GM18907 (cell line): ENCODE data around the gene TNFSF15.

ENCODE experiments used
- ATAC-seq: cut with Tn5 transposase; IDR thresholded peaks from one replicate; pipeline ENCODE4 v1.9.1; 2021; ENCODE audit warnings: mild to moderate bottlenecking, moderate library complexity; ENCODE audit not compliant: unreplicated experiment

The TNFSF15 gene

DNA sequence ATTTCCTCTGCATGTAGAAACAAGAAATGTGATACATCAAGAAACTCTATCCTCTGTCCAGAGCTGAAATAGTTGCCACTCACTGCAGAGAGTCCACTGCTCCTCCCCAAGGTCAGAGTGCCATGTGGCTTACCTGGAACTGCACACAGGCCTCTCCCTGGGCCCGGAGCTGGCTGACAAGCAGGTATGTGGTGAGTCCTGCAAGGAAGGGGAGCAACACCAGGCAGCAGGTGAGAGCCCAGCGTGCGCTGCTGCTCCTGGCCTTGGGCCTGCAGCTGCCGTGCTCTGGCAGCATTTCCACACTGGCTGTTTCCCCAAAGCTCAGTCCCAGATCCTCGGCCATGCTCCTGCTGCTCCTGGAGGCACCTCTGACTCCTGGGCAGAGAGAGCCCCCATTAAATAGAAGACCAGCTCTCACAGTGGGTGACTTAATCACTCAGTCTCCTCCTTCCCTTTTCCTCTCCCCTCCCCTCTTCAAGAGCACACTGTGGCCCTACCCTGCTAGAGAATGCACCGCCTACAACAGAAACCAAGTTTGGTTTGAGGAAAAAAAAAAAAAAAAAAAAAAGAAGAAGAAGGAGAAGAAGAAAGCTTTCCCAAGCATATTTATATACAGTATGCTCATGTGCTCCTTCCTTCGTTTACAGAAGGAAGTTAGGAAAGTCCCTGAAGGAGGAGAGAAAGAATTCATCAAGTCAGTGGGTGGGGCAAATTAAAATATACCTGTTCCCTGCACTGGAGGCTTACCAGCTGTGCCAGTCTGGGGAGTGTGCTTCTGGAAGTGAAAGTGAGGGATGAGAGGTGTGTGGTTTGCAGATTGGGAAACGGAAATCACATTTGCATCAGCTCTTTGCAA is at the start of gene TNFSF15:
TSS of gene TNFSF15 (minus strand) at position 370 of the 856 bp plus-strand sequence. CDS start at position 343, 27 bp downstream.
- ATAC-seq = peak; percentile 95

DNA sequence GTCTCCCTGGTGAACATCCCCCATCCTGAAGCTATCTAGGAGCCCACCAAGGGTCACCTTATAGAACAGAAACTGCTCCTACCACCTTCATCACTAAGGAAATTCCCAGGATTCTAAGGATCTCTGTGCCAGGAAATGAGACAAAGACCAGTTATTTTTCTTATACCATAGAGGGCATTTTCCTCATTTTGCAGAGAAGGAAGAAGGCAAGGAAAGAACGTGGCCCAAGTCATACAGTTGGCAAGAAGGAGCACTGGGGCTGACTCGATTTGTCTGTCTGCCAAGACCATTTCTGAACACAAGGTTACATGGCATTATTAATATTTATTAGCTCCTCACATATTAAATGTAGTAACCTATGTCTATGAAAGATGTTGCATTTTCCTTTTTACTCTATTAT is 49.6 kb upstream of the TNFSF15 start:
- ATAC-seq = no peak

DNA sequence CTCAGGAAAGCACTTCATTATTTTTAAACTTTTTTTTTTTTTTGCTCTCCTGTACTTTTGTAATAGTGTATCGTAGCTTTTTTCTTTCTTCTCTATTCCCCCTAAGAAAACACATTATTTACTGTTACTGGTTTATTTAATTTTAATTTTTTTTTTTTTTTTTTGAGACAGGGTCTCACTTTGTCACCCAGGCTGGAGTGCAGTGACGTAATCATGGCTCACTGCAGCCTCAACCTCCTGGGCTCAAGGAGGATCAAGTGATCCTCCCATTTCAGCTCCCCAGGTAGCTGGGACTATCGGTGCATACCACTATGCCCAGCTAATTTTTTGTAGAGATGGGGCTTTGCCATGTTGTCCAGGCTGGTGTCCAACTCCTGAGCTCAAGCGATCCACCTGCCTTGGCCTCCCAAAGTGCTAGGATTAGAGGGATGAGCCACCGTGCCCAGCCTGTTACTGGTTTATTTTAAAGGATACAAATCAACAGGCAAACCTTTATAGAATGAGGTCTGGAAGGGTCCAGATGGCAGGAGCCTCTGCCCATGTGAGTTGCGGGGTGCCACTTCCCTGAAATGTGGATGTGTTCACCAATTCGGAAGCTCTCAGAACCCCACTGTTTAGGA is 49.0 kb upstream of the TNFSF15 start:
- no peak for ATAC-seq

DNA sequence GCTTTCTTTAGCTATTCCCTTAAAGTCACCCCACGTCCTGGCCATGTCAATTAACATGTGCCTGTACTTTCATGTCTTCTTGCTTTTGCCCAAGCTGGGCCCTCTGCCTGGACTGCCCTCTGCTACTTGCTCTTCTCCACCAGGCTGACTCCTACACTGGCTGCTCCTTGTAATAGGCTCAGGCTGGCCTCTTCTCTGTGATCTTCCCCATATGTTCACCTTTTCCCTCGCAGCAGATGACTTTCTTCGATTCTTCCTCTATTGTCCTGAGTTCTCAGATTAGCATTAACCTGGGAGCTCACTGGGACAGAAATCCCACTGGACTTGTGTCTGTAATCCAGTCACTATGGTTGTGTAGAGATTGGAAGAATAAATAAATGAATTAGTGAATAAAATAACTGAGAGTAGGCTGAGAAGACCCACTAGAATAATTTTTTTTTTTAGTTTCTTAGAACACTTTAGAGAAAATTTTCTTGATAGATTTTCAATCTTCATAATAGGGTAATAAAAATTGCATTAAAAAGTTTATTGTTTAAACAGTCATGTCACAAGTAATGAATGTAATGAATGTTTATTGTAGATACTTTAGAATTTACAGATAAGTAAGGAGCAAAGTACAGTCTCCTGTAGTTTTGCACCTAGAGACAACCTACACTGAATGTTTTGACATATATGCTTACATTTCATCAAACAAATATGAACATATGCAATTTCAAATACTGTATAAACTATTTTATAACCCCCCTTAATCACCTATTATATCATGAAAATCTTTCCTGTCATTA is 47.4 kb upstream of the TNFSF15 start:
- ATAC-seq = no peak

DNA sequence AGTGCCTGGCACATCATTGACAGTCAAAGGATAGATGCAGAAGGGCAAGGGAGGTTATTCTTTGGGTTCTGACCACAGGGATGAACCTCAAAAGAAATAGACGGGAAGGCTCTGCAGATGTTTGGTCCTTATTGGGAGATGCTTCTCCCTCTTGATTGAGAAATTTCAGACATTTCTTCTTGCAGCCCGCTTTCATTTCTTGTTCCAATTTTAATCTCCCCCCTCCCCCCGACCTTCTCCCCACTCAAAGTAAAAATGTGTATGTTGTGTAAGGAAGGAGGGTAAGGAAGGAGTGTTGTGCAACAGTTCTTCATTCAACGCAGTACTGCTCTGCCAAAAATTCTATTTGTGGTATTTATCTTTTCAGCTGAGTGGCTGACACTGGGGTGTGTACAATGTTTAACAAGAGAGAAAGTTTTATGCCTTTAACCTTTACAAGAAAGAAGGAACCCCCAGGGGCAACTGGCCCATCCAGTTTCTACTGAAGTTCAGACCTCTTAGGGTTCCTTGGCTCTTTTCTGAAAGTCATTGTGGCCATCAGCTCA is 46.3 kb upstream of the TNFSF15 start:
- ATAC-seq = no peak

DNA sequence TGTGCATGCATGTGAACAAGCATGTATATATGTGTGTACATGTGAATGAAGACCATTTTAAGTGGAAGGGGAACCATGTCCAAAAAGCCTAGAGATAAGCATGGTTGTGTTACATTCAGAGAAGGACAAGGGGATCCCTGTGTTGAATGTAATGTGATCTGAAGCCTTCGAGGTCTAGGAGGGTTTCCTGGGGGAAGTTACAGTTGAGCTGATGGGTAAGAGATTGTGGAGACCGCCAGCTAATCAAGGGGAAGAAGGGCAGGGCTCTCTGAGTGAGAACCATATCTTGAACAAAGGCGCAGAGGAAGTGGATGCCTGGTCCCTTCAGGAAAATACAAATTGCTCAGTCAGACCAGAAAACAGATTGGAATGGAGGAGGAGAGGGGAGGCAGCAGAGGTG is 45.5 kb upstream of the TNFSF15 start:
- ATAC-seq = no peak

DNA sequence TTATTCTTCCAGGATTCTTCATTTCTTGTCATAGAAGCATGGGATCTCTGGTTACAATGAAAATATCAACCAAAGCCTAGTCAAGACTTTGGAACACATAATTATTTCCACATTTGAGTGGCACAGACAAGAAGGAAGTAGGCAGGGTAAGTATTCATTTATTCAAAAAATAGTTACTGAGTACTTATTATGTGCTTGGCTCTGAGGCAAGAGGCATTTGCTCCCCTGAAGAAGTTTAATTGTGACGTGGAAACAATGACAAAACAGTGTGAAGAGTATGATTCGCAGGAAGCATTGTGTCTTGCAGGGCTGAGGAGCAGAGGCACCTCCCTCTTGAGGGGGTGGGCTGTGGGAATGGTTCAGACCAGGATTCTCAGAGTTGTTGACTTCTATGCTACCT is 45.0 kb upstream of the TNFSF15 start:
- no peak for ATAC-seq

DNA sequence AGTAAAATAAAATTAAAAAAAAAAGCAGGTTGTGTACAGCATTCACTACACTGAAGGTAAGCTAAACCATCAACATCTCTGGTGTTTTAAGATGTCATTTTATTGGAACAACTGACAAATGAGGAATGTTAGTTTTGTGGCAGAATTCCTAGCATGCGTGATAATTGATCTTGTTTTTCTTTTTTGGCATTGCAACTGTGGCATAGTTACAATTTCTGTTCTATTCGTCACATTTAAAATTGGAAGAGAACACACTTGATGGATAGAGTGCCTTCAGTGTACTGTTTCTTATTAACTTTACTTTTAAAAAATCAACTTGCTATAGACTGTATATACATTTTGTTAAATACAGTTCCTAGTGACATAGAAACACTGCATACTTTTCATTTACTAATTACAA is 43.6 kb upstream of the TNFSF15 start:
- ATAC-seq = no peak

DNA sequence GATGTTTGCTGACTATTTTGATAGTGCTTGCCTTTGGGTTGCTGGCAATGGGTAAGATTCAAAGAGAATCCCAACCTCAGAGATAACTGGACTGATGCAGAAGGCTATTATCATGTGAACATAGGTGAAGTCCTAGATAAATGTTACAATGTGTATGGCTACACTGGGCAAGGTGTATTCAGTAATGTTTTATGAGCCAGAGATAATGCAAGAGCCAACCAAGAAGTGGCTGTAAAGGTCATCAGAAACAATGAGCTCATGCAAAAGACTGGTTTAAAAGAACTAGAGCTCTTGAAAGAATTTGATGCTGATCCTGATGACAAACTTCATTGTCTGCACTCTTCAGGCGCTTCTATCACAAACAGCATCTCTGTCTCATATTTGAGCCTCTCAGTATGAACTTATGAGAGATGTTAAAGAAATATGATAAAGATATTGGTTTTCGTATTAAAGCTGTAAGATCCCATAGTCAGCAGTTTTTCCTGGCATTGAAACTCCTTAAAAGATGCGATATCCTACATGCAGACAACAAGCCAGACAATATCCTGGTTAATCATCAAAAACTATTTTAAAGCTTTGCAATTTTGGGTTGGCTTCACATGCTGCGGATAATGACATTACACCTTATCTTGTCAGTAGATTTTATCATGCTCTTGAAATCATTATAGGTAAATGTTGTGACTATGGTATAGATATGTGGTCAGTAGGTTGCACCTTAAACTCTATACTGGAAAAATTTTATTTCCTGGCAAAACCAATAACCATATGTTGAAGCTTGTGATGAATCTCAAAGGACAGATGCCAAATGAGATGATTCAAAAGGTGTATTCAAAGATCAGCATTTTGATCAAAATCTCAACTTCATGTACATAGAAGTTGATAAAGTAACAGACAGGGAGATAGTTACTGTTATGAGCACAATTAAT is 41.9 kb upstream of the TNFSF15 start:
- no peak for ATAC-seq

DNA sequence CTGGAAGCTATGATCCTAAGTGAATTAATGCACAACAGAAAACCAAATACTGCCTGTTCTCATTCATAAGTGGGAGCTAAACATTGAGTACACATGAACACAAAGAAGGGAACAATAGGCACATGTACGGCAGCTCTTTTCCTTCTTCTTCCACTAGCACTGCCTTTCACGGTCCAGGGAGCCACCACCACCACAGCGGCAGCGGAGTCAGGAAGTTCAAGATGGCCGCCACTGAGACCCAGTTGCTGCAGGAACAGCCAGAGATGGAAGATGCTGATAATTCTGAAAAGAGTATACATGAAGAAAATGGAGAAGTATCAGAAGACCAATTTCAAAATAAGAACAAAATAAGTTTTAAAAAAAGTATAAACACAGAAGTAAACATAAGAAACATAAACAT is 39.5 kb upstream of the TNFSF15 start:
- no peak for ATAC-seq

DNA sequence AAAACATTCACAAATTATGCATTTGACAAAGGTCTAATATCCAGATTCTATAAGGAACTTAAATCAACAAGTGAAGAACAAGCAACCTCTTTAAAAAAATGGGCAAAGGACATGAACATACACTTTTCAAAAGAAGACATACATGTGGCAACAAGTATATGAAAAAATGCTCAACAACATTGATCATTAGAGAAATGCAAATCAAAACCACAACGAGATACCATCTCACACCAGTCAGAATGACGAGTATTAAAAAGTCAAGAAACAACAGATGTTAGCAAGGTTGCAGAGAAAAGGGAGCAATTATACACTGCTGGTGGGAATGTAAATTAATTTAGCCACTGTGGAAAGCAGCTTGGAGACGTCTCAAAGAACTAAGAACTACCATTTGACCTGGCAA is 38.9 kb upstream of the TNFSF15 start:
- no peak for ATAC-seq

DNA sequence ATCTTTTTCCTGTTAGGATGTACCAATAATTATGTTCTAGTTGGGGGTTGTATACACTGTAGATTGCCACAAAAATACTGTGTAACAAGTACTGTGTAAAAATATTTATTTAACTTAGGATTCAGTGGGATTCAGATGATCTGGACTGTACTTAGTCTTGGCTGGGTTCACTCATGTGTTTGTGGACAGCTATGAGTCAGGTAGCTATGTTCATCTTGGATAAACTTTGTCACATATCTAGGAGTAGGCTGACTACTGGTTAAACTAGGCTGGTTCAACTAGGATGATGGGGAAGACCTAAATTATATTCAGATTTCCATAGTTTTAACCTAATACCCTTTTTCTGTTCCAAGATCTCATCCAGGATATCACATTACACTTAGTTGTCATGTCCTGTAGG is 32.1 kb upstream of the TNFSF15 start:
- no peak for ATAC-seq

DNA sequence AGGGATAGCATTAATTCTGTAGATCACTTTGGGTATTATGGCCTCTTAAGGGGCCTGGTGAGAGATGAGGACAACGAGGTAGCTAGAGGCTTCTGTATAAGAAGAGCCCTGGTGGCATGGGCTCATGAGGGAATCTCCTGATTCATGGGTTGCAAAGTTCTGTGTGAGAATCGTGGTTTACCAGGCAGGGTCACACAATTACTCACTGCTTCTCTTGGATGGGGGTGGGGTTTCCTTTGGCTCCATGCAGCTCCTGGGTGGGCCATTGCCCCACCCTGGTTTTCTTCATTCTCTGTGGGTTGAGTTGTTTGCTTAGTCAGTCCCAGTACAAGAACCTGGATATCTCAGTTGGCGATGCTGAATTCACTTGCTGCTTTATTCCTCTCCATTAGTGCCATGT is 30.9 kb upstream of the TNFSF15 start:
- ATAC-seq = no peak

DNA sequence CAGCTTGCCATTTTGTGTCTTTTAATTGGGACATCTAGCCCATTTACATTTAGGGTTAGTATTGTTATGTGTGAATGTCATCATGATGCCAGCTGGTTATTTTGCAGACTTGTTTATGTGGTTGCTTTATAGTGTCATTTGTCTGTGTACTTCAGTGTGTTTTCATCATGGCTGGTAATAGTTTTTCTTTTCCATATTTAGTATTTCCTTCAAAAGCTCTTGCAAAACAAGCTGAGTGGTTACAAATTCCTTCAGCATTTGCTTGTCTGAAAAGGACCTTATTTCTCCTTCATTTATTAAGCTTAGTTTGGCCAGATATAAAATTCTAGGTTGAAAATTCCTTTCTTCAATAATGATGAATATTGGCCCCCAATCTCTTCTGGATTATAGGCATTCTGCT is 28.5 kb upstream of the TNFSF15 start:
- no peak for ATAC-seq

DNA sequence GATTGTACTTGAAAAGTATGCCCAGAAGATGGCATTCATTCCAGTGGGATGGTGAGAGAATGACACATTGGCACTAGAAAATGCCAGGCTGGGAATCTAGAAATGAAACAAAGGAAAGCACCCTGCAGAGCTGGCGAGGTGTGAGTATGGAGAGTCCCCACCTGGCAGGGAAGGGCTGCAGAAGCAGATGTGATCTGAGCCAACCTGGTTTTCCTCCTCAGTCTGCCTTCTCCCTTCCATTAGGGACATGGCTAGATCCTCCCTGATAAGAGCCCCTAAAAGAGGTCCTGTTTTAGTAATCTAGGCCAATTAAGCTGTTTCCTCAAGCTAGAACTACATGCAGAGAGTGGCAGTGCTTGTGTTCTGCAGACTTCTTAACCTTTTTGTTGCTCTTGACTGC is 24.7 kb upstream of the TNFSF15 start:
- no peak for ATAC-seq

DNA sequence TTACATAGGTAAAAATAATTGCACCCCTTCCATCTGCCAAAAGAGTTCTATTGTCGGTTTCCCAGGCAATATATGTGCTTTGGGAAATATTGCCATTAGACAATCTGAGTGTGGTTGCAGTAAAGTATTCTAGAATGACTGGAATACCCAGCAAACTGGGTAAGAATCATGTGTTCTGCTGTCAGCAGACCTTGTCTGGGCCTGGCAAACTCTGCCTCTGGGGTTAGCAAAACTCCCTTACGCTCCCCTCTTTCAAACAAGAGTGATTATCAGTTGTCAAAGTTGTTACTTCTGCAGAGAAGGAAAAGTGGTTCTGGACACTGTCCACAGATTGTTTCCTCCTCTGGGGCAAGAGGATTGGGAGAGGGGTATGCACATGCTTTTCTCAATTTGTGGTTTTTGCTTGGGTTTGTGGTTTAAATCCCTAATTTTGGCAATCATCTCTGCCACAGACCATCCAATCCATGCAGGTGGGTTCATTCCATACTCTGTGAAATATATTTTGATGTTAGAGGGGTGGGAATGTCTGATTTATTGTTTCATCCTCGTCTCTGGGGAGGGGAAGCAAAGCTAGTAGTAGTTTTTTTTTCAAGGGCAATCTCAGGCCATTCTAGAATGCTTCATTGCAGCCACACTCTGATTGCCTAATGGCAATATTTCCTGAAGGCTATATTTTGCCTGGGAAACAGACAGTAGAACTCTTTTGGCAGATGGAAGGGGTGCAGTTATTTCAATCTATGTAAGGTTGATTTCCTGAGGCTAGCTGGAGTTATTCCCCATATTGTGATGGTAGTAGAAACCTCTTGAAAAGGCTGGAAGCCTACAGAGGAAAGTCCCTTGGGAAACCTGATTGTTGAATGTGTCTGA is 24.0 kb upstream of the TNFSF15 start:
- ATAC-seq = no peak

DNA sequence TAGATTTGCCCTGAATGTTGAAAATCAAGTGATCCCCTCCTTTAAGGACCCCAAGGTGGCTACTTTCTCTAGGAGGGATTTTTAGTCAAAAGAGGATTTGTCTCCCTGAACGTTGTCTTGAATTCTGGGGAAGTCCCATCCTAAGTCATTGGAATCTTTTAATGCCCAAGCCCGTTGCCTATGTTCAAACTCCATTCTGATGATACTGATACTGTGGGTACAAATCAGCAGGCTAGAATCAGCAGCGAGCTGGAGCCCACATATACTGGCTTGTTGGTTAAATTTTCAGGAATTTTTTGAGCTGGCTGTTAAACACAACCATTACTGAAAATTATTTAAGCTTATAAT is 22.4 kb upstream of the TNFSF15 start:
- no peak for ATAC-seq

DNA sequence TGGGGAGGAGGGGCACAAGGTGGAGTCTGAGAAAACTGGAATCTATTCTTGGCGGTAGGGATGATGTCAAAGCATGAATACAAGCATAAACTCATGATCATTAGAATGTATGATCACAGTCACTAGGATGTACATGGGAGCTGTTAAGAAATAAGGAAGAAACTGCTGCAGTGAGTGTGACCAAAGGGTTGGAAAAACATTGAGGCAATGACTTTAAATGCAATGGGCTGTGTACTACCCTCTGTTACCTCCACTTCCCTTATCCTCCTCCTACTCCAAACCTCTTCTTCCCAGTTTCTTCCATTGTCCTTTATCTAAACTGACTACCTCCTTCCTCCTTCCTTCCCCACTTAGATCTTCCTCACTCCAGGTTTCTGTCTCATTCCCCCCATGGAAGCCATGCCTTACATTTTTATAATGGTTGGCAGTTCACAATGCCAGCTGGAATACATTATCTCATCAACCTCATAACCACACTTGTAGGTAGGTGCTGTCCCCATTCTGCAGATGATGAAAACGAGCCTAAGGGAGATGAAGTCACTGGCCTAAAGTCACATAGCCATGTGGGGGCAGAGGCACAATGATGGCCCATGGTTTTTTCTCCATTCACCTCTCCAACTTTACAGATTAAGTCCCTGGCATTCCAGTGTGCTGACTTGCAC is 21.9 kb upstream of the TNFSF15 start:
- no peak for ATAC-seq

DNA sequence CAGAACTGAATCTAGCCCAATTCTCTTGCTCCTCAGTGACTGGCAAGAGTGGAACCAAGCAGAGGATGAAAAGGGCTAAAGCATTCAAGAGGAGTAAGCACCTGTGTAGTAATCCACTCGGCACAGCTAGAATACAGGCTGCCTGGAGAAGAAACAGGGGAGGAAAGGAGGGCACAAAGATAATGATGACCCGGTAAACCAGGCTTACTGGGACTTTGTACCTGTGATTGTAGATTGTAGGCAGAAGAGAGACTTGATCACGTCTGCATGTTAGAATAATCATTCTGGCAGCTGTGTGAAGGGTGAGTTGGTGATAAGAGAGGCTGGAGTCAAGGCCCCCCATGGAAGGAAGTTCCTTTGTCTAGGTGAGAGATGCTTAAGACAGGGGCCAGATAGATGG is 20.6 kb upstream of the TNFSF15 start:
- ATAC-seq = no peak
